Germinal center (tissue), 1 donor: ENCODE results near the gene PEX3.

Source experiments
- DNase-seq: peaks from one replicate; pipeline ENCODE4 v3.0.0; 2012; ENCODE audit warnings: mixed read lengths, low spot score

PEX3 gene

DNA sequence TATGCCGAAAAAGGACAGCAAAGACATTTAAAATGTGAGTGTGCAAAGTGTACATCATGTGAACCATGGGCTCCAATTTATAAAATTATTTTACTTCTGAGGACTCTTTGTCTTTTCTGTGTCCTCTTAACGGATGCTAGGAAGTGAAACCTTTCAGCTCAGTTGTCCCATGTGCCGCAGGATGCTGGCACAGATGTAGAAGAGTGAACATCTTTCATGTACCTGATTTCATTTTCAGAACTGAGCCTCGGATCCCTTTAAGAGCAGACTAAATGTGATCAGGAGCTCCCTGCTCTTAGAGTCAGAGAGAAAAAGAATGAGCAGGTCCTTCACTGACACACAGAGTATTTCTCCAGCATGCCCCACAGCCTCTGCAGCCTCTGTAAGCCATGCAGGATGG, 88.5 kb downstream of the PEX3 start:
- no peak for DNase-seq

DNA sequence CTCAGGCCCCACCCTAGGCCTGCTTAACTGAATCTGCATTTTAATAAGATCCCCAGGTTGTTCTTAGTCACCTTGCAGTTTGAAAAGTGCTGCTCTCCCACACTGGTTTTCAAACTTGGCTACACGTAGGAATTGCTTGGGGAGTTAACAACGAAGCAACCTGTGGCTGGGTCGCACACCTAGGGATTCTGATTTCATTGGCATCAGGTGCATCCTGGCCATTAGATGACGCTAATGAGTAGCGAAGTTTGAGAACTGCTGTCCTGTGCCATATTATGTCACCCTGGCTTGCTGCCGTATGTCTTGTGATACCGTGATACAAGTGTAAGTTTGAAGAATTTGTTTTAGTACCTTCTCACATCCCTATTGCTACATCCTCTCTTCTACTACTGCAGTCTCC, 89.1 kb downstream of the PEX3 start:
- DNase-seq, result no peak

DNA sequence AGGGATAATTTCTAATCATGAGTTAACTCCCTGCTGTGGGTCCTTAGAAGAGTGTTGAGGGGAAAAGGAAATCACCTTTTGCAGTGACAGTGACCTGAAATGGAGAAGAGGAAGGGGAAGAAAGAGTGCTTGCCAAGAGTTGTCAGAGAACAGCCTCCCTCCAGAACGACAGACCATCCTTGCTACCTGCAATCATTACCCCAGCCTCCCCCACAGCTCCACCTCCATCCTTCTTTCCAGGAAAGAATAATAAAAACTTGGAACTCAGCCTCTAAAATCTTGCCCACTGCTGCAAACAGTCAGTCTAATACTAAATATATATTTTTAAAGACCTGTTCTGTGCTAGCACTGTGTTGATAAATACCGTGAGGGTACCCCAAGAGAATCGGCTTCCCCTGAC, 89.6 kb downstream of the PEX3 start:
- DNase-seq, result no peak
